ENCODE data around the gene GBA2. TPM values are rescaled to one million over a fixed set of nuclear protein-coding genes. Genes with fewer than 3 reads are reported as not detected.

The GBA2 gene
- total RNA-seq = 26.7 and 30.7 TPM in 2 replicates

DNA sequence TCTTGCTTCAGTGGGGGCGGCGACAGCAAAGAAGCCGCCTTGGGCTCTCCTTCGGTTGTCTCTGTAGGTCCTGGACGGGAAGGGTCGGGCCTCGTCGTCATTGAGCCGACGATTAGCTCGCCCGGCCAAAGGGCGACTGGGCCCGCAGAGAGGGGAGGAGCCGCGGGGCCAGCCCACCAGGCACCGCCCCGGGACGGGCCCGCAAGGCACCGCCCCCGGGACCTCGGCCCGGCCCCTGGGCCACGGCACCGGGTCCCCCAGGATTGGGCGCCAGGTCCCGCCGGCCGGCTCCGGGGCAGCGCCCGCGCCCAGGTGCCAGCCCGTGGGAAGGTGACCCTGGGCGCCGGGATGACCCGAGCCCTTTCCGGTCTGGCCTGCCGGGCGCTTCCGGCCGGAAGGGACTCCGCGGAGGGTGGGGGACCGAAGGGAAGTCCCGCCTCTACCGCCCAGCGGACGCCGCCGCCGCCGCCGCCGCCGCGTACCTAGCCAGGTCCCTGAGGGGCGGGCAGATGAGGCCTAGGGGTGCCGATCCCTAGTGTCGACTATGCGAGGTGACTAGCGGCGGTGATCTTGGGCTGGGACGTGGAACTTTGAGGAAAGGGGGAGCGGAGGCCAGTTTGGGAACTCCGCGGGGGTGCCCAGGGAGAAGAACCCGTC is at the start of gene GBA2, which contains the start of gene RGP1:
TSS of gene GBA2 (minus strand) at position 371 of the 657 bp plus-strand sequence. CDS start 524 bp downstream, outside the sequence.
TSS of gene RGP1 (plus strand) at position 430 of the 657 bp plus-strand sequence. CDS start 469 bp downstream, outside the sequence.

DNA sequence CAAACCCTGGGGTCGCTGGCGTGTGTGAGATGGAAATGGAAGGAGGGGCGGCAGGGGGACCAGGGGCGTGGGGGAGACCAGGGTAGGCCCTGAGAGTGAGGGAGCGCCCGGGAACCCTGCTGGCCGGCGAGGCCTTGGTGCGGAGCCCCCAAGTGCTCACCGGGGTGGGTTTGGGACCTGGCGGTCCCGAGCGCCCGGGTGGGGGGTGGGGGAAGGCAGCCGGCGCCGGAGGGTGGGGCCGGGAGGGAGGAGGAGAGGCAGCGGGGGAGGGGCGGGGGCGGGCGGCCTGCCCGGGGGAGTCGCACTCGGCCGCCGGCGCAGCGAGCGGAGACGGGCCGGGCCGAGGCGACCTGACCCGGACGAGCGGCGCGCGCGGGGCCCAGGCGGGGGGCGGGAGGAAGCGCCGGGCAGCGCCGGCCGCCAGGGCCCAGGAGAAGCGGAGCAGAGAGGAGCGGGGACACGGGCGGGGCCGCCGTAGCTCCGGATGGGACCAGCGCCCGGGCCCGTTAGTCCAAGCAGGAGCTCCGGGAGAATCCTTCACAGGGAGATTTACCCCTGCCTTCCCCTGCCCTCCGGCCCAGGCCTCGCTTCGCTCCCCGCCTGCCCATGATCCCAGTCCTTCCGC is 42.4 kb upstream of the GBA2 start, which contains the start of gene NPR2:
TSS of gene NPR2 (plus strand) at position 295 of the 625 bp plus-strand sequence. CDS start 818 bp downstream, outside the sequence.

DNA sequence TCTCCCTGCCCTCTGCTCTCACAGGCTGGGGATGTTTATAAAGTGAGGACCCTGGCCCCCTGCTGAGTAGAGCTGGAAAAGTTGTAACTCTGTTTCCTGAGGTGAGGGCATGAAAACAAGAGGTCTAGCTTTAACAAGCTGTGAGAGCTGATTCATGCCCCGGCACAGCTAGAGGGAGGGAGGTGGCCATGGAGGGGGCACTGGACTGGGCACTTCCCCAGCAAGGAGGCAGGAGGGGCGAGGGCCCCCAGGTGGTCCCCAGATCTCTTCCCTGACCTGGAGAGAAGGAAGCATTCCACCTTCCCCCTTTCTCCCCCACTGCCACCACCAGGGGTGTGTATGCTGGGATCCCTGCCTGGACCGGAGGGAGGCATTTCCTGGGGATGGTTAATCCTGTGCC is 5.2 kb upstream of the GBA2 start, which contains the start of gene MSMP:
TSS of gene MSMP (minus strand) at position 13 of the 400 bp plus-strand sequence. CDS start 147 bp downstream, outside the sequence.

DNA sequence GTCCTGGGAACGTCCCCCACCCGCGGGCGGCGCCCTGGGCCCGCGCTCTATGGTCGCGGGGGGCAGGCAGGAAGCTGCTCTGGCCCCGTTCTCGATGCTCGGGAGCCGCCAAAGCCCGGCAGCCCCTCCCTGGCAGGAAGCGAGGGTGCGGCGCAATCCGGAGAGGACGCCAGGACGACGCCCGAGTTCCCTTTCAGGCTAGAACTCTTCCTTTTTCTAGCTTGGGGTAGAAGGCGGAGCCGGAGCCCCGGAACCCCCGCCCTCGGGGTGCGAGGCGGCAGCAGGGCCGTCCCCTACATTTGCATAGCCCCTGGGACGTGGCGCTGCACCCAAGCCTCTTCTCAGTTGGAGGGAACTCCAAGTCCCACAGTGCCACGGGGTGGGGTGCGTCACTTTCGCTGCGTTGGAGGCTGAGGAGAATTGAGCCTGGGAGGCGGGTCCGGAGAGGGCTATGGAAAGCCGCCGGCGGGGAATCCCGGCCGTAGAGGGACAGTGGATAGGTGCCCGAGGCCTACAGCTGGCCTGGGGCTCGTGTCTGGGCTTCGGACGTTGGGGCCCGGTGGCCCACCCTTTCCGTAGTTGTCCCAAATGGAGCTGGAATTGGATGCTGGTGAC is 16.7 kb downstream of the GBA2 start, which contains the start of the genes CREB3 and TLN1:
TSS of gene CREB3 (plus strand) at position 482 of the 615 bp plus-strand sequence. CDS start at position 589, 107 bp downstream.
TSS of gene TLN1 (minus strand) at position 11 of the 615 bp plus-strand sequence. CDS start 6,501 bp downstream, outside the sequence.

DNA sequence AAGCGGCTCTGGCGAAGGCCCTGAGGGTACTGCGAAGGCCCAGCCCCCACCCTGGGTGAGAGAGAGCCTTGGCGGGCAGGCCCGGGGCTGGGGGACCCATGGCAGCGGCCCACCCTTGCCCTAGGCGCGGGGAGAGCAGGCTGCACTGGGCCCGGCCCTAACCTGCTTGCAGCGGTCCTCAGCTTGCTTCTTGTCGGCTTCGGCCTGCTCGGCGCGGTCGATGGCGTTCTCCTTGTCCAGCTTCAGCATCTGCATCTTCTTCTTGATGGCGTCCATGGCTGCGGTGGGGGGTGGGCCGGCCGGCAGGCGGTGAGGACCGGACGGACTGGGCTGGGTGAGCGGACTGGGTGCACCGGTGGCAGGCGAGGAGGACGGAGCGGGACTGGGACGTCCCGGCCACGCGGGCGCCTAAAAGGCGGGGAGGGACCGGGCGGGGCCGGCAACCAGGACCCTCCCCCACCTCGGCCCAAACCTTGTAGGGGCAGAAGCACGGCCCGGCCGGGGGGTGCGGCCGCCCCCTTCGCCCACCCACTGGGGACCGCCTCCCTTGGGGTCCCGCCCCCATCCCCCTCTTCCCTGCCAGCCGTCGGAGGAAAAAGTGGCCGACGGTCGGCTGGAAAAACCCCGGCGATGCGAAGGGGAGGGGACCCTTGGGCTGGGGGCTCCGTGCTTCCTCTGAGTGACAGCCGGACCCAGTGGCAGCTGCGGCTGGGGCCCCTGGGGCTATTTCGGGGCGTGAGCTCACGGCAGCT is 59.3 kb downstream of the GBA2 start, which contains the start of gene TPM2:
TSS of gene TPM2 (minus strand) at position 384 of the 752 bp plus-strand sequence. CDS start at position 276, 108 bp downstream.

Other genes with a start within 250 kb of the GBA2 start
- gene TESK1, start 144.0 kb downstream of the GBA2 start, total RNA-seq = 7.7 and 9.4 TPM in 2 replicates
- gene CD72, start 130.8 kb downstream of the GBA2 start, total RNA-seq = 0.72 TPM in 1 of 2 replicates, not detected in the other
- gene SIT1, start 98.3 kb downstream of the GBA2 start, total RNA-seq = not detected in 2 replicates
- gene RMRP, start 91.2 kb downstream of the GBA2 start, total RNA-seq = 9,806 and 24,624 TPM in 2 replicates
- gene CCDC107, start 90.9 kb downstream of the GBA2 start, total RNA-seq = 8.1 and 19.5 TPM in 2 replicates
- 1.3 and 4.6 TPM in 2 replicates for gene ARHGEF39, start 84.0 kb downstream of the GBA2 start, total RNA-seq
- gene CA9, start 75.3 kb downstream of the GBA2 start, total RNA-seq = 9.6 and 35.2 TPM in 2 replicates
- 61.0 and 129 TPM in 2 replicates for gene TPM2, start 59.3 kb downstream of the GBA2 start, total RNA-seq
- 92.3 and 171 TPM in 2 replicates for gene TLN1, start 17.0 kb downstream of the GBA2 start, total RNA-seq
- gene CREB3, start 16.6 kb downstream of the GBA2 start, total RNA-seq = 29.2 and 88.4 TPM in 2 replicates
- 10.6 and 11.1 TPM in 2 replicates for gene RGP1, start 59 bp upstream of the GBA2 start, total RNA-seq
- gene MSMP, start 5.0 kb upstream of the GBA2 start, total RNA-seq = not detected in 2 replicates
- gene NPR2, start 42.4 kb upstream of the GBA2 start, total RNA-seq = 8.7 and 12.4 TPM in 2 replicates
- gene SPAG8, start 63.0 kb upstream of the GBA2 start, total RNA-seq = under 0.01 TPM in 1 of 2 replicates, not detected in the other
- 18.8 and 36.4 TPM in 2 replicates for gene HINT2, start 65.8 kb upstream of the GBA2 start, total RNA-seq
- not detected in 2 replicates for gene FAM221B, start 79.5 kb upstream of the GBA2 start, total RNA-seq
- gene TMEM8B, start 80.0 kb upstream of the GBA2 start, total RNA-seq = 1.9 TPM in 2 replicates
- gene OR13J1, start 121.2 kb upstream of the GBA2 start, total RNA-seq = not detected in 2 replicates
- 0.85 TPM in 1 of 2 replicates, not detected in the other for gene HRCT1, start 157.0 kb upstream of the GBA2 start, total RNA-seq
- not detected in 2 replicates for gene SPAAR, start 160.3 kb upstream of the GBA2 start, total RNA-seq
- gene OR2S2, start 208.9 kb upstream of the GBA2 start, total RNA-seq = not detected in 2 replicates